Gastroesophageal sphincter (tissue), 4 donors: ENCODE data around the gene SOX11. TPM values are rescaled to one million over a fixed set of nuclear protein-coding genes. Genes with fewer than 3 reads are reported as not detected.

Source experiments
- ATAC-seq: fragments of 150-250 bp; one replicate; pipeline ENCODE4 v1.9.1; 2016; ENCODE audit warnings: mild to moderate bottlenecking, moderate library complexity
- H3K27ac ChIP-seq, 4 donors: fragments of 200-600 bp; sonication (generic) in 3 of 4; 1 replicate in 3 of 4; 2 replicates in 1 of 4; pipeline ENCODE4 v1.5.1; 2016 to 2019
- H3K27me3 ChIP-seq: fragments of 200-600 bp; sonication (generic); one replicate; pipeline ENCODE4 v1.5.1; 2019
- H3K36me3 ChIP-seq, 2 donors: fragments of 200-600 bp; sonication (generic); one replicate each; pipeline ENCODE4 v1.5.1; 2019; ENCODE audit warnings: control low read depth in 1 of 2
- H3K4me1 ChIP-seq, 3 donors: fragments of 200-600 bp; sonication (generic); 1 replicate in 2 of 3; 2 replicates in 1 of 3; pipeline ENCODE4 v1.5.1; 2016 to 2019; ENCODE audit warnings: control low read depth in 2 of 3
- H3K4me3 ChIP-seq, 2 donors: fragments of 200-600 bp; sonication (generic); one replicate each; pipeline ENCODE4 v1.5.1; 2019; ENCODE audit warnings: mild to moderate bottlenecking in 1 of 2, moderate library complexity in 1 of 2
- H3K9me3 ChIP-seq, 3 donors: fragments of 200-600 bp; sonication (generic); one replicate each; pipeline ENCODE4 v1.5.1; 2017 to 2019; ENCODE audit warnings: control low read depth in 2 of 3
- EP300 ChIP-seq: sonication (generic); formaldehyde crosslinking; IDR thresholded peaks from one replicate; pipeline ENCODE4 v1.6.1; 2017; ENCODE audit warnings: antibody characterized with exemption, mild to moderate bottlenecking
- POLR2A ChIP-seq, 2 donors: fragments of 450-650 bp; IDR thresholded peaks; one replicate each; pipeline ENCODE4 v1.6.1; 2017; ENCODE audit warnings: antibody characterized with exemption in 2 of 2, mild to moderate bottlenecking in 2 of 2, moderate library complexity in 1 of 2
- POLR2AphosphoS5 ChIP-seq: sonication (generic); formaldehyde crosslinking; IDR thresholded peaks from one replicate; pipeline ENCODE4 v1.6.1; 2017; ENCODE audit warnings: antibody characterized with exemption
- WGBS, 2 donors: methylation state at CpG; one replicate each; pipeline ENCODE4 v1.1.5; 2018; ENCODE audit warnings: low coverage in 1 of 2; 5-methylcytosine and 5-hydroxymethylcytosine counted together
- total RNA-seq, 4 donors: library from RNA; depleted of rRNA; stranded (reverse); fragments of >200 nt; gene quantifications; one replicate each; pipeline ENCODE4 v1.1.0, GENCODE V29; 2016
- TF ChIP-seq, protein P1 (sequence below), 4 experiments: fragments of 200-600 bp in 2 of 4; fragments of 450-650 bp in 2 of 4; sonication (generic) in 1 of 4; IDR thresholded peaks; one replicate each; pipeline ENCODE4 v1.5.1; 2017 to 2019; ENCODE audit warnings: antibody characterized with exemption in 4 of 4, mild to moderate bottlenecking in 2 of 4, moderate library complexity in 2 of 4

The SOX11 gene
- total RNA-seq, 4 donors from 2014 or later, result 0.73 to 0.94 (median 0.82) TPM

DNA sequence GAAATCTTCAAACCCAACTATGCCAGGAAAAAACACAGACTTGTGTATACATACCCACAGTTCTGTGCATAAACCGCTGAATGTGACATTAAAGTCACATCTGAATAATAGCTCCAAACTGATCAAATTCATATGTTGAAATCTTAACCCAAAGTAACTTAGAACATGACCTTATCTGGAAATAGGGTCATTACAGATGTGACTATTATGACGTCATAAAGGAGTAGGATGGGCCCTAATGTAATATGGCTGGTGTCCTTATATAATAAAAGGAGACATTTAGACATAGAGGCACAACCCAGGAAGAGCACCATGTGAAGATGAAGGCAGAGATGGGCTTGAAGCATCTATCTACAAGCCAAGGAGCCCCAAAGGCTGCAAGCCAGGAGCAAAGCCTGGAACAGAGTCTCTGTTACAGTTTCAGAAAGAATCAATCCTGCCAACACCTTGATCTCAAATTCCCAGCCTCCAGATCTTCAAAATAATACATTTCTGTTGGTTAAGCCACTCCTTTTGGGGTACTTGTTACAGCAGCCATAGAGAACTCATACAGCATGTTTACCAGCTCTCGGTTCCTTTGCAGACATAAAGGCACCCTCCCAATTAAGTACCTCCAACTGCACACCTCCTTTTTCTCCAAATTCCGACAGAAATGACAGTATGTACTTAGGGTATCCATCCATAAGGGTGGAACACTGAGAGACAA, 27.6 kb downstream of the SOX11 start:
- Histone ChIP-seq H3K36me3 (no peaks in the 10 kb centered on the region), H3K4me1 (no peaks in the 10 kb centered on the region), H3K27me3 (peaks cover 16% of the 10 kb centered on the region), H3K4me3 (no peak overlapping the region), H3K27ac (no peak overlapping the region), H3K9me3 (no peaks in the 10 kb centered on the region)
- TF ChIP-seq EP300, result no peak
- ATAC-seq, result no peak
- 77 to 87% methylated on average over 3 to 4 of the region's 4 CpGs for WGBS, 2 donors

DNA sequence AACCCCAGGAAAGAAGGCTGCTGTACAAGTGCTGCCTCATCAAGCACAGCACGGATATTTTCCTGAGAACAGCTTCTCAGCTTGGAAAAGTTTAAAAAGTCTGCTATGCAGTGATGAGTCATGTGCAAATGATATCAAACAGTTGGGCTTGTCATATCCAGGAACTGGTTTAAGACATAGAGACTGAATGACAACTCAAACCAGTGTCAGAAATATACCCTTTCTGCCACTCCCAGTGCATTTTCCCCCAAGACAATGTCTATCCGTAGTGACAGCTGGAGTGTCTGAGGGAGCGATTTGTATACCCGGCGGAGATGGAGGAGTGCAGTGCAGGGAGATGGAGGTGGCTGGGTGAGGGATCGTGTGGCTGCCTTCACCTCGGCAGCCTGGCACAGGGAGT, 28.2 kb downstream of the SOX11 start:
- no peak for ATAC-seq
- Histone ChIP-seq H3K9me3 (no peaks in the 10 kb centered on the region), H3K27ac (no peak overlapping the region), H3K27me3 (peaks cover 16% of the 10 kb centered on the region), H3K4me1 (no peaks in the 10 kb centered on the region), H3K36me3 (no peaks in the 10 kb centered on the region), H3K4me3 (no peak overlapping the region)
- TF ChIP-seq EP300 (no peak), POLR2A (IDR thresholded peaks at IDR 0.05) (no peak), POLR2AphosphoS5 (no peak)
- TF ChIP-seq, protein P1, sequence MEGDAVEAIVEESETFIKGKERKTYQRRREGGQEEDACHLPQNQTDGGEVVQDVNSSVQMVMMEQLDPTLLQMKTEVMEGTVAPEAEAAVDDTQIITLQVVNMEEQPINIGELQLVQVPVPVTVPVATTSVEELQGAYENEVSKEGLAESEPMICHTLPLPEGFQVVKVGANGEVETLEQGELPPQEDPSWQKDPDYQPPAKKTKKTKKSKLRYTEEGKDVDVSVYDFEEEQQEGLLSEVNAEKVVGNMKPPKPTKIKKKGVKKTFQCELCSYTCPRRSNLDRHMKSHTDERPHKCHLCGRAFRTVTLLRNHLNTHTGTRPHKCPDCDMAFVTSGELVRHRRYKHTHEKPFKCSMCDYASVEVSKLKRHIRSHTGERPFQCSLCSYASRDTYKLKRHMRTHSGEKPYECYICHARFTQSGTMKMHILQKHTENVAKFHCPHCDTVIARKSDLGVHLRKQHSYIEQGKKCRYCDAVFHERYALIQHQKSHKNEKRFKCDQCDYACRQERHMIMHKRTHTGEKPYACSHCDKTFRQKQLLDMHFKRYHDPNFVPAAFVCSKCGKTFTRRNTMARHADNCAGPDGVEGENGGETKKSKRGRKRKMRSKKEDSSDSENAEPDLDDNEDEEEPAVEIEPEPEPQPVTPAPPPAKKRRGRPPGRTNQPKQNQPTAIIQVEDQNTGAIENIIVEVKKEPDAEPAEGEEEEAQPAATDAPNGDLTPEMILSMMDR (IDR thresholded peaks at IDR 0.05), result no peak
- 11 to 53% methylated on average over 1 to 6 of the region's 7 CpGs for WGBS, 2 donors

DNA sequence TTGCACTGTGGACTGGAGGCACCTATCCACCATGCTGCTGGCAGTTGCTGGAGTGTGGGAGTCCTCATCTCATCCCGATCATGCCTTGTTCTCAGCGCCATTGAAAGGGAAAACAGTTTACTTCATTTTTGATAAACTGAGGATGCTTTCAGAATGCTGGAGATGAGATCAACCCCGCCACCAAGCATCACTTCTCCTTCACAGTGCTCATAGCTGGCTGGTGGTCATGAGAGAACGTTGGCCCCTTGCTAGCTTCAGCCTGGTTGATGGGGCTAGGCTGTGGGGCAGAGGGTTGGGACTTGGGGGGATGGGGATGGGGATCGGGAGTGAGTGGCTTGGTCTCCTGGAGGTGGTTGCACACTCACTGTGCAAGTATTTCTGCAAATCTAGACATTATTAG, 30.1 kb downstream of the SOX11 start:
- 81 to 100% methylated on average over 1 to 4 of the region's 5 CpGs for WGBS, 2 donors
- no peak overlapping the region for H3K27ac ChIP-seq
- no peaks in the 10 kb centered on the region for H3K9me3 ChIP-seq
- H3K27me3 ChIP-seq, result peaks cover 12% of the 10 kb centered on the region
- no peak for TF ChIP-seq EP300
- TF ChIP-seq, protein P1 (IDR thresholded peaks at IDR 0.05), result no peak
- no peak for TF ChIP-seq POLR2AphosphoS5
- TF ChIP-seq POLR2A (IDR thresholded peaks at IDR 0.05), result no peak
- no peaks in the 10 kb centered on the region for H3K36me3 ChIP-seq
- no peak for ATAC-seq
- H3K4me3 ChIP-seq, result no peak overlapping the region
- no peaks in the 10 kb centered on the region for H3K4me1 ChIP-seq

DNA sequence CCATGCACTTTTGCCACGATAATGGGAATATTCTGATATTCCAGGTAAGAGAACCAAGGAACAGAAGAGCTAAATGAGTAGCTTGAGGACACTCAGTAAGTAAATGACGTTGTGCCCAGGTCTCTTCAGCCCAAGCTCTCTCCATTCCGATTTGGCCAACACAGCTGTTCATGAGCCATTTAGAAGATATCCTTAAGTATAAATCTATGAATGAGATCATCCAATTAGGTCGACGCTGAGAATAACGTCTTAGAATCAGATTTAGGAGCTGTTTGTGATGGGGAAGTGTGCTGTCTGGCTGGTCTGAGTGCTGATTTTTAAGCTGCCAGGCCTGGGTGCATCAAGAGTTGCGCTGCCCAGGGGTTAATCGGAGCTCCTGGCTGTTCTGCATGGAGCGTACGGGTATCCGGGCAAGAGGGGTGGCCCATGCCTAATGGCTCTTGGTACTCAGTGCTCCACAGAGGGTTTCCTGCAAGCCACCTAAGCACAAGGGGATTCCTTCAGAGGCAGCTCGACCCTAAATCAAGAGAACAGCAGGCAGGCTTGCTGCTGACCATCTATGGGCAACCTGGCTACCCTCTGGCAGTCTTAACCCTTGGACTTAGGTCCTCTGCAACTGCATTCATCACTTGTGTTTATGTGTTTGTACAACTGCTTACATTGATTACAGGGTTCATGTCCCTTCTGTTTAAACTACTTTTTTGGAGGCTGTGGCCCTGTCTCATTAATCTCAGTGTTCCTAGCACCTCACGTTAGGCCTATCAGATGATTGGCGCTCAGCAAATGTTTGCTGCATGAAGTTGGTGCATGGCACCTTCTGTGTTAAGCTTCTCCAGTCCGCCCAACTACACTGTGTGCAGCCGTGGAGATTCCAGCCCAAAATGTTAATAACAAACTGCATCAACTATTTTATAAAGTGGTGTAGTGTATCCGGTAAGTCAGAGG, 31.9 kb downstream of the SOX11 start:
- no peak for ATAC-seq
- Histone ChIP-seq H3K36me3 (no peaks in the 10 kb centered on the region), H3K27me3 (no peaks in the 10 kb centered on the region), H3K9me3 (no peaks in the 10 kb centered on the region), H3K4me3 (no peak overlapping the region), H3K27ac (no peak overlapping the region), H3K4me1 (no peaks in the 10 kb centered on the region)
- TF ChIP-seq POLR2A (IDR thresholded peaks at IDR 0.05) (no peak), POLR2AphosphoS5 (no peak), EP300 (no peak)
- TF ChIP-seq, protein P1 (IDR thresholded peaks at IDR 0.05), result no peak
- whole genome bisulfite sequencing, 2 donors, result 60 to 67% methylated on average over 9 to 10 of the region's 17 CpGs

DNA sequence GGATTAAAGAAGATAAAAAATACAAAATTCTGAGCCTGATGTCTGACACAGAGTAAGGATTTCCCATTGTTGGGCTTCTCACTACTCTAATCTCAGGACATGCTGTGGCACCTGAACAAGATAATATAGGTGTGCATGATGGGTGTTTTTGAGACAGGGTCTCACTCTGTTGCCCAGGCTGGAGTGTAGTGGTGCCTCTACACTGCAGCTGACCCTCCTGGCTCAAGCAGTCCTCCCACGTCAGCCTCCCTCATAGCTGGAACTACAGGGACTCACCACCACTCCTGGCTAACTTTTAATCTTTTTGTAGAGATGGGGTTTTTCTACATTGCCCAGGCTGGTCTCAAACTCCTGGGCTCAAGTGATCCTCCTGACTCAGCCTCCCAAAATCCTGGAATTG, 32.9 kb downstream of the SOX11 start:
- Histone ChIP-seq H3K9me3 (no peaks in the 10 kb centered on the region), H3K4me3 (no peak overlapping the region), H3K4me1 (no peaks in the 10 kb centered on the region), H3K27ac (no peak overlapping the region), H3K27me3 (no peaks in the 10 kb centered on the region), H3K36me3 (no peaks in the 10 kb centered on the region)
- 86 to 100% methylated on average over 1 of the region's 1 CpG for WGBS, 2 donors
- ATAC-seq, result no peak
- no peak for TF ChIP-seq EP300
